HepG2 (cell line): ENCODE measurements around the gene SDC4. TPM values are rescaled to one million over a fixed set of nuclear protein-coding genes. Genes with fewer than 3 reads are reported as not detected.

Experiments
- ELF3 ChIP-seq: IDR thresholded peaks from 2 replicates; pipeline ENCODE4 v1.6.1; 2016; ENCODE audit warnings: missing genetic modification reagents, missing compliant biosample characterization
- JUNB ChIP-seq: sonication (generic); formaldehyde crosslinking; IDR thresholded peaks from 2 replicates; pipeline ENCODE4 v1.8.0; 2022; ENCODE audit warnings: missing genetic modification reagents, mild to moderate bottlenecking, borderline replicate concordance
- NFE2 ChIP-seq: sonication (generic); formaldehyde crosslinking; IDR thresholded peaks from 2 replicates; pipeline ENCODE4 v1.4.0; 2020; ENCODE audit warnings: missing genetic modification reagents
- NFKBIZ ChIP-seq: IDR thresholded peaks from 2 replicates; pipeline ENCODE4 v1.6.1; 2018; ENCODE audit warnings: missing genetic modification reagents, missing compliant biosample characterization
- PTBP1 ChIP-seq: fragments of 200-400 bp; formaldehyde crosslinking; IDR thresholded peaks from 2 replicates; pipeline ENCODE4 v1.6.1; 2018; ENCODE audit warnings: low read length, low read depth; ENCODE audit not compliant: poor library complexity, severe bottlenecking
- RARA ChIP-seq: IDR thresholded peaks from 2 replicates; pipeline ENCODE4 v1.6.1; 2016; ENCODE audit warnings: missing genetic modification reagents, missing compliant biosample characterization
- RCOR2 ChIP-seq: IDR thresholded peaks from 2 replicates; pipeline ENCODE4 v1.6.1; 2016; ENCODE audit warnings: missing biosample characterization, missing genetic modification reagents
- RXRB ChIP-seq: IDR thresholded peaks from 2 replicates; pipeline ENCODE4 v1.6.1; 2016; ENCODE audit warnings: borderline replicate concordance, missing genetic modification reagents, missing compliant biosample characterization
- SIN3B ChIP-seq: fragments of 150-350 bp; IDR thresholded peaks from 2 replicates; pipeline ENCODE4 v1.6.1; 2014; ENCODE audit warnings: low read length
- SP140L ChIP-seq: sonication (generic); formaldehyde crosslinking; IDR thresholded peaks from 2 replicates; pipeline ENCODE4 v1.4.0; 2020; ENCODE audit warnings: missing genetic modification reagents, borderline replicate concordance
- SRSF4 ChIP-seq: fragments of 200-400 bp; formaldehyde crosslinking; IDR thresholded peaks from one replicate; pipeline ENCODE4 v1.6.1; 2018; ENCODE audit warnings: mild to moderate bottlenecking, low read depth, low read length, moderate library complexity; ENCODE audit not compliant: poor library complexity, severe bottlenecking
- TOE1 ChIP-seq: sonication (generic); formaldehyde crosslinking; IDR thresholded peaks from 2 replicates; pipeline ENCODE4 v1.4.0; 2020; ENCODE audit warnings: mild to moderate bottlenecking, missing genetic modification reagents
- ZBTB8A ChIP-seq: sonication (generic); formaldehyde crosslinking; IDR thresholded peaks from 2 replicates; pipeline ENCODE4 v1.4.0; 2020; ENCODE audit warnings: mild to moderate bottlenecking, low read depth, missing genetic modification reagents, borderline replicate concordance
- ZNF558 ChIP-seq: sonication (generic); formaldehyde crosslinking; IDR thresholded peaks from 2 replicates; pipeline ENCODE4 v1.9.0; 2022; ENCODE audit warnings: mild to moderate bottlenecking, missing genetic modification reagents, borderline replicate concordance
- ZNF616 ChIP-seq: sonication (generic); formaldehyde crosslinking; IDR thresholded peaks from 2 replicates; pipeline ENCODE4 v1.5.0; 2020; ENCODE audit warnings: low read depth, mild to moderate bottlenecking, missing genetic modification reagents
- polyA plus RNA-seq, 8 experiments: library from polyadenylated mRNA; depleted of rRNA in 3 of 8; stranded (reverse) in 7 of 8; unstranded in 1 of 8; fragments of >200 nt; fragmentation: Illumina TruSeq in 4 of 8; extraction: Trizol in 4 of 8; gene quantifications; 2 replicates each; pipeline versions ENCODE4 v1.2.1 to v1.2.3, GENCODE V29; 2011 to 2016; ENCODE audit warnings: low read depth in 4 of 8, missing spikeins in 1 of 8, mixed read lengths in 1 of 8; ENCODE audit not compliant: insufficient read depth in 1 of 8
- total RNA-seq, 5 experiments: library from RNA; depleted of rRNA; stranded (reverse); fragments of >200 nt; fragmentation: Illumina TruSeq; extraction: Trizol; gene quantifications; 2 replicates each; pipeline ENCODE4 v1.2.3, GENCODE V29; 2016; ENCODE audit warnings: low read depth in 1 of 5
- TF ChIP-seq, protein P1 (sequence below): sonication (generic); formaldehyde crosslinking; conservative IDR thresholded peaks from 2 replicates; pipeline ENCODE4 v1.4.0; 2020; ENCODE audit warnings: missing genetic modification reagents
- TF ChIP-seq, protein P2 (sequence below): sonication (generic); IDR thresholded peaks from 2 replicates; pipeline ENCODE4 v1.6.1; 2016; ENCODE audit warnings: low read depth, borderline replicate concordance
- TF ChIP-seq, protein P3 (sequence below): sonication (generic); formaldehyde crosslinking; IDR thresholded peaks from 2 replicates; pipeline ENCODE4 v1.5.0; 2020; ENCODE audit warnings: mild to moderate bottlenecking, missing genetic modification reagents, borderline replicate concordance
- TF ChIP-seq, protein P4 (sequence below): IDR thresholded peaks from 2 replicates; pipeline ENCODE4 v1.6.1; 2016; ENCODE audit warnings: mild to moderate bottlenecking
- TF ChIP-seq, protein P5 (sequence below): sonication (generic); formaldehyde crosslinking; IDR thresholded peaks from 2 replicates; pipeline ENCODE4 v1.5.1; 2020; ENCODE audit warnings: mild to moderate bottlenecking, missing genetic modification reagents

Gene SDC4
- total and polyA plus RNA-seq, 2 of the 13 experiments (the other 11 are each of a cell fraction or from before 2014, with no cell fraction given) = 49.0 to 65.1 TPM

DNA sequence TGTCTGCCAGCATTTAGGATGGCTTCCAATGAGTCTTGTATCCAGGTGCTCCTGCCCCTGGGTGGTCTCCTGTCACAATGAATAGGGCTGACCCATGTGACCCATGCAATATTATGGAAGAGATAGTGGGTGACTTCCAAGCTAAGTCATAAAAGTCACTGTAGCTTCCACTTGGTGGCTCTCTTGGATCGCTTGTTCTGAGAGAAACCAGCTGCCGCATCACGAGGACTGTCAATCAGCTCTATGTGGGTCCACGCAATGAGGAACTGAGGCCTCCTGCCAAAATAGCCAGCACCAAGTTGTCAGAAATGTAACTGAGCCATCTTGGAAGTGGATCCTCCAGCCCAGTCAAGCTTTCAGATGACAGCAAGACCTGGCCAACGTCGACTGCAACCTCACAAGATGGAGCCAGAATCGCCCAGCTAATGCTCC lies 25.3 kb downstream of the SDC4 start (continued):
- 0 out of 2 replicates have a peak, but pooled peaks have one; percentile 72 for TF ChIP-seq RXRB (CRISPR knock-in tag)
- no peak for TF ChIP-seq NFE2 (CRISPR knock-in tag)
- no peak for TF ChIP-seq PTBP1
- TF ChIP-seq TOE1 (CRISPR knock-in tag) = no peak
- no peak for TF ChIP-seq ZNF616 (CRISPR knock-in tag)
- TF ChIP-seq, protein P1, sequence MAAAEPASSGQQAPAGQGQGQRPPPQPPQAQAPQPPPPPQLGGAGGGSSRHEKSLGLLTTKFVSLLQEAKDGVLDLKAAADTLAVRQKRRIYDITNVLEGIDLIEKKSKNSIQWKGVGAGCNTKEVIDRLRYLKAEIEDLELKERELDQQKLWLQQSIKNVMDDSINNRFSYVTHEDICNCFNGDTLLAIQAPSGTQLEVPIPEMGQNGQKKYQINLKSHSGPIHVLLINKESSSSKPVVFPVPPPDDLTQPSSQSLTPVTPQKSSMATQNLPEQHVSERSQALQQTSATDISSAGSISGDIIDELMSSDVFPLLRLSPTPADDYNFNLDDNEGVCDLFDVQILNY = no peak
- TF ChIP-seq RCOR2 = peak; percentile 60; the same call in 1 of the 2 replicates
- TF ChIP-seq NFKBIZ (CRISPR knock-in tag) = 0 out of 2 replicates have a peak, but pooled peaks have one; percentile 53
- TF ChIP-seq, protein P2, sequence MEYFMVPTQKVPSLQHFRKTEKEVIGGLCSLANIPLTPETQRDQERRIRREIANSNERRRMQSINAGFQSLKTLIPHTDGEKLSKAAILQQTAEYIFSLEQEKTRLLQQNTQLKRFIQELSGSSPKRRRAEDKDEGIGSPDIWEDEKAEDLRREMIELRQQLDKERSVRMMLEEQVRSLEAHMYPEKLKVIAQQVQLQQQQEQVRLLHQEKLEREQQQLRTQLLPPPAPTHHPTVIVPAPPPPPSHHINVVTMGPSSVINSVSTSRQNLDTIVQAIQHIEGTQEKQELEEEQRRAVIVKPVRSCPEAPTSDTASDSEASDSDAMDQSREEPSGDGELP = peak; percentile 68; the same call in 1 of the 2 replicates
- TF ChIP-seq, protein P3, sequence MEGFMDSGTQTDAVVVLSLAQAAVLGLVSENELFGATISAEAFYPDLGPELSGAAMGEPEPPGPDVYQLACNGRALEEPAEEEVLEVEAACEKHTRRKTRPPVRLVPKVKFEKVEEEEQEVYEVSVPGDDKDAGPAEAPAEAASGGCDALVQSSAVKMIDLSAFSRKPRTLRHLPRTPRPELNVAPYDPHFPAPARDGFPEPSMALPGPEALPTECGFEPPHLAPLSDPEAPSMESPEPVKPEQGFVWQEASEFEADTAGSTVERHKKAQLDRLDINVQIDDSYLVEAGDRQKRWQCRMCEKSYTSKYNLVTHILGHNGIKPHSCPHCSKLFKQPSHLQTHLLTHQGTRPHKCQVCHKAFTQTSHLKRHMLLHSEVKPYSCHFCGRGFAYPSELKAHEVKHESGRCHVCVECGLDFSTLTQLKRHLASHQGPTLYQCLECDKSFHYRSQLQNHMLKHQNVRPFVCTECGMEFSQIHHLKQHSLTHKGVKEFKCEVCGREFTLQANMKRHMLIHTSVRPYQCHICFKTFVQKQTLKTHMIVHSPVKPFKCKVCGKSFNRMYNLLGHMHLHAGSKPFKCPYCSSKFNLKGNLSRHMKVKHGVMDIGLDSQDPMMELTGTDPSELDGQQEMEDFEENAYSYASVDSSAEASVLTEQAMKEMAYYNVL (CRISPR knock-in tag) = no peak
- TF ChIP-seq, protein P4, sequence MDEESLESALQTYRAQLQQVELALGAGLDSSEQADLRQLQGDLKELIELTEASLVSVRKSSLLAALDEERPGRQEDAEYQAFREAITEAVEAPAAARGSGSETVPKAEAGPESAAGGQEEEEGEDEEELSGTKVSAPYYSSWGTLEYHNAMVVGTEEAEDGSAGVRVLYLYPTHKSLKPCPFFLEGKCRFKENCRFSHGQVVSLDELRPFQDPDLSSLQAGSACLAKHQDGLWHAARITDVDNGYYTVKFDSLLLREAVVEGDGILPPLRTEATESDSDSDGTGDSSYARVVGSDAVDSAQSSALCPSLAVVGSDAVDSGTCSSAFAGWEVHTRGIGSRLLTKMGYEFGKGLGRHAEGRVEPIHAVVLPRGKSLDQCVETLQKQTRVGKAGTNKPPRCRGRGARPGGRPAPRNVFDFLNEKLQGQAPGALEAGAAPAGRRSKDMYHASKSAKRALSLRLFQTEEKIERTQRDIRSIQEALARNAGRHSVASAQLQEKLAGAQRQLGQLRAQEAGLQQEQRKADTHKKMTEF (CRISPR knock-in tag) = peak; percentile 50; the same call in 1 of the 2 replicates
- TF ChIP-seq, protein P5, sequence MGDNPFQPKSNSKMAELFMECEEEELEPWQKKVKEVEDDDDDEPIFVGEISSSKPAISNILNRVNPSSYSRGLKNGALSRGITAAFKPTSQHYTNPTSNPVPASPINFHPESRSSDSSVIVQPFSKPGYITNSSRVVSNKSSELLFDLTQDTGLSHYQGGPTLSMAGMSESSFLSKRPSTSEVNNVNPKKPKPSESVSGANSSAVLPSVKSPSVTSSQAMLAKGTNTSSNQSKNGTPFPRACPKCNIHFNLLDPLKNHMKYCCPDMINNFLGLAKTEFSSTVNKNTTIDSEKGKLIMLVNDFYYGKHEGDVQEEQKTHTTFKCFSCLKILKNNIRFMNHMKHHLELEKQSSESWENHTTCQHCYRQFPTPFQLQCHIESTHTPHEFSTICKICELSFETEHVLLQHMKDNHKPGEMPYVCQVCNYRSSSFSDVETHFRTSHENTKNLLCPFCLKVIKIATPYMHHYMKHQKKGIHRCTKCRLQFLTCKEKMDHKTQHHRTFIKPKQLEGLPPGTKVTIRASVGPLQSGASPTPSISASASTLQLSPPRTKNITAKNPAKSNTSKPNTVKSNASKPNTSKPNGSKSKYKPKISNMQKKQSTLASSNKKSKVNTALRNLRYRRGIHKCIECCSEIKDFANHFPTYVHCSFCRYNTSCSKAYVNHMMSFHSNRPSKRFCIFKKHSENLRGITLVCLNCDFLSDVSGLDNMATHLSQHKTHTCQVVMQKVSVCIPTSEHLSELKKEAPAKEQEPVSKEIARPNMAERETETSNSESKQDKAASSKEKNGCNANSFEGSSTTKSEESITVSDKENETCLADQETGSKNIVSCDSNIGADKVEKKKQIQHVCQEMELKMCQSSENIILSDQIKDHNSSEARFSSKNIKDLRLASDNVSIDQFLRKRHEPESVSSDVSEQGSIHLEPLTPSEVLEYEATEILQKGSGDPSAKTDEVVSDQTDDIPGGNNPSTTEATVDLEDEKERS (CRISPR knock-in tag) = no peak
- TF ChIP-seq SRSF4 = no peak
- peak; percentile 77 for TF ChIP-seq ELF3 (CRISPR knock-in tag)
- no peak for TF ChIP-seq ZBTB8A (CRISPR knock-in tag)
- 0 out of 2 replicates have a peak, but pooled peaks have one; percentile 17 for TF ChIP-seq RARA (CRISPR knock-in tag)
- TF ChIP-seq SIN3B = no peak
- TF ChIP-seq ZNF558 (CRISPR knock-in tag) = no peak
- peak; percentile 67; the same call in 1 of the 2 replicates for TF ChIP-seq SP140L (CRISPR knock-in tag)
- no peak for TF ChIP-seq JUNB (CRISPR knock-in tag)
